Measurements from ENCODE around the gene RPL3.
A peak's percentile ranks its signal among the peaks of the same experiment; 100 is the strongest.
"Not testable (repeated sequence)": the region's sequence is repeated elsewhere in the genome, so short reads cannot be mapped to it uniquely, and the experiment has no call there.

Gene RPL3

DNA sequence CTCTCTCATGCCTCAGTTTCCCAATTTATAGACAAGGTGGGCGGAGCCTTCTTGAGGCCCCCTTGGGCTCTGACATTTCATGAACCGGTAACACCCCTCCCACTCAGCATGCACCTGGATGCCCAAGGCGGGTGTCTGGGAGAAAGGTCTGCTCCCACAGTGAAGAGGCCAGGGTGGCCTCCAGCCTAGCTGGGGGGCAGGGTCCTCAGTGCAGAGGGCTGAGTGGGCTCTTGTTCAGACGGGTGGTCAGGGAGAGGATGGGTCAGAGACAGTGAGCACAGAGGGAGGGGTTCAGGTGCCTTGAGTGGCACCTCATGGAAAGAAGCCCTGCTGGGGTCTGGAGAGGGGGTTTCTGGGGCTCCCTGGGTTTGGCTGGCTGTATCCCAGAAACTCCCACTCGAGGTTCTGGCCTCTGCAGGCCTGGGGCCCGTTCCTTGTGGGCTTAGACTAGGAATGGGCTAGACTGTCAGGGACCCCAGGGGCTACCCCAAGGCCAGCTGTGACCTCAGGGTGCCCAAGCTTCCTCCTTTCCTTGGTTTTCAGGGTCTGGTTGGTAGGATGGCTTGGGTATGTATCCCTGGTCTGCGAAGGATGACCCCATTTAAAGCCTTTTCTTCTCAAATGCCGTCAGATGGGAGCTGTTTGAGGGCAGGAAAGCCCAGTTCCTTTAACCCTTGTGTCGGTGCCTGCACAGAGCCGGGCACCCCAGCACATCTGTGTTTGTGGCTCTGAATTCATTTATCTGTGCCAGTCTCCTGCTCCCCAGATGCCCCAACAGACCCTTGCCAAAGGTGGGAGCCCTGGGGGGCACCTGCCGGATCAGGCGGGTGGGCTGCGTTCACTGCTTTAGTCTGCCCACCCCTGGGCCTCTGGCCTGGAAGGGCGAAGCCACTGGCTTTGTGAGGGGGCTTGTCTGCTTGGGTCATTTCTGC is 31.6 kb upstream of the RPL3 start:
- no peak for DNase-seq

DNA sequence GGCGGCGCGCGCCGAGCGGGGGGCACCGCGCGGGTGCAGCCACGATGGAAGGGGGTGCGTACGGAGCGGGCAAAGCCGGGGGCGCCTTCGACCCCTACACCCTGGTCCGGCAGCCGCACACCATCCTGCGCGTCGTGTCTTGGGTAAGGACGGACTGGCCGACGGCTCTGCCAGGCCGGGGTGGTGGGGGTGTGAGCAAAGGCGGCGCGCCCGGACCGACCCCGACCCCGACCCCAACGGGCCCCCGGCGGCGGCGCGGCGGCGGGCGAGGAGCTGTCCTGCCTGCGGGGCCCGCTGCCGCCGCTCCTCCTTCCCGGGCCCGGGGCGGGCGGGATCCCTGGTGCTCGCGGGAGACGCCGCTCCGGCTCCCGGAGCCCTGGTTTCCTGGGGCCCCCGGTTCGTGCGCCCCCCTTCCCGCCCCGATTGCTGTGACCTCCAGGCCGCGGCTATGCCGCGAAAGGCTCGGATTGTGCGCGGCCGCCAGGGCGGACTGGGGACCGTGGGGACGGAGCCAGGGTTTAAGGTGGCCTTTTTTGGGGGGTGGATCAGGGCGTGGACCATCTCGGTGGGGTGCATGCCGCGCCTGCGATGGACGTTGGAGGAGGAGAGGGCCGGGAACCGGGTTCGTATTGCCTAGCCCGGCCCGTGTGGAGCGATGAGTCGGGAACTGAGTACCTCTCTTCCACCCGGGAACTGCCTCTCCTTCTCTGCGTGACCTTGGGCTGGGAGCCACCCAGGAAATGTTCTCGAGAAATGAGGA is 30.7 kb upstream of the RPL3 start, which contains the start of gene SYNGR1:
Gene SYNGR1, plus strand, starts transcription at position 25 of the 760 bp plus-strand sequence. Its CDS starts 20 bp downstream, at position 45.
- no peak for DNase-seq

DNA sequence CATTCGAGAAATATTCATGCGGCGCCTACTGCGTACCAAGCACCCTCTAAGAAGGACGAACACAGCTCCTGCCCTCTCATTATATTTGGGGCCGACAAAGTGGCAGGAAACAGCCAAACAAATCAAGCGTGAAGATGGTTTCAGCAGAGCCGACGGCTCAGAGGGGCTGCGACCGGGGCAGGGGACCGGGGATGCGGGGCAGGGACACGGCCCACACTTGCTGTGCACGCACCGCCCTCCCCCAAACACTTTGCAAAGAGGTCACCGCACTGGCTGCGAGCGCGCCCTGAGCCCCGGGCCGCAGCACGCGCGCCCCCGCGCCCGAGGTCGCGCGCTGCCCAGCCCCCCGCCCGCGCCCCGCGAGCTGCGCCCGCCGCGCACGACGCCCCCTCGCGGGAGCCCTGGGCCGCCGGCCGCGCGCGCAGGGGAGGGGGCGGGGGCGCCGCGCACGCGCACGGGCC is 30.1 kb upstream of the RPL3 start:
- DNase-seq, result no peak

DNA sequence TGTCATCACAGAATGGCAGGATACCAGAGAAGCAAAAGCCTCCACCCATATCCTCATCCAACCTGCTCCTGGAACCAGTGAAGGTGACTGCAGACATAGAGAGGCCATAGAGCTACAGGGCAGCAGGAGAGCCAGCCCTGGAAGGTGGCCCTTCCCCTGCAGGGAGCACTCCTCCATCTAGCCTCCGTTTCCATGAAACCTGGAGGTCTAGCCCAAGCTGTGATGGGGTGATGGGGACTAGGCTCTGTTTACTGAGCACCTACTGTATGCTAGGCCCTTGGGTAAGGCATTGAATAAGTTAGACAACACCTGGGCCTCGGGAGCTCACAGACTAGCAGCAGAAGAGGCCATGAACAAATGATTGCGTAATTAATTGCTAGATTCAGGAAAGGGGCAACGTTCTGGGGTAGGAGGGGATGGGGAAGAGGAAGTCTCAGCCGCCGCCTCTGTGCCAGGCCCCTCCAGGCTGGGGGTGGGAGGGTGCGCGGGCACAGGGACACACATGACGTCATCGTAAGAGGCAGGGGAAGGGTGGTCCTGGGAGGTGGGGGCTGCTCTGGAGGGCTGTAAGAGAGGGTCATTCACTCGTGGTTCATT is 29.6 kb upstream of the RPL3 start:
- DNase-seq, result no peak

DNA sequence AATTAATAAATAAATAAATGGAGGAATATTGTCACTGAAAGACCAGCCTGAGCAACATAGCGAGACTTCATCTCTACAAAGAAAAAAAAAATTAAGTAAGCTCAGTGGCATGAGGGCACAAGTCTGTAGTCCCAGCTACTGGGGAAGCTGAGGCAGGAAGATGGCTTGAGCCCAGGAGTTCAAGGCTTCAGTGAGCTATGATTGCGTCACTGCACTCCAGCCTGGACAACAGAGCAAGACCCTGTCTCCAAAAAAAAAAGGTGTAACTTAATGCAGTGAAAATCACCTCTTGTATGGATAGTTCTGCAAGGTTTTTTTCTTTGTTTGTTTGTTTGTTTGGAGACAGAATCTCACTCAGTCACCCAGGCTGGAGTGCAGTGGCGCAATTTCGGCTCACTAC is 25.8 kb upstream of the RPL3 start:
- DNase-seq, result no peak

DNA sequence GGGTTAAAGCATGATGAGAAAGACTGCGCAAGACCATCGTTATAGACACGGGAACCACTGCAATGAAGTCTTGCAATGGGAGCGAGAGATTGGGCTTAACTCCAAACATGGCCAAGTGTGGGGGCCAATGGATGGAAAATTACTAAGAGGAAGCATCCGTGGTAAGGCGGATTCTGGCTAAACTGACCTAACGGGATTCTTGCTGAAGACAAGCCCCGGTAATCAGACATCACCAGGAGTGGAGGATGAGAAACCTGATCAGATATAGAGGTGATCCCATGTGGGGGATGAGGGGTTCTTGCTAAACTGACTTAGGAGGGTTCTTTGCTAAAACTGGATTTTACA is 24.6 kb upstream of the RPL3 start:
- DNase-seq, result no peak

DNA sequence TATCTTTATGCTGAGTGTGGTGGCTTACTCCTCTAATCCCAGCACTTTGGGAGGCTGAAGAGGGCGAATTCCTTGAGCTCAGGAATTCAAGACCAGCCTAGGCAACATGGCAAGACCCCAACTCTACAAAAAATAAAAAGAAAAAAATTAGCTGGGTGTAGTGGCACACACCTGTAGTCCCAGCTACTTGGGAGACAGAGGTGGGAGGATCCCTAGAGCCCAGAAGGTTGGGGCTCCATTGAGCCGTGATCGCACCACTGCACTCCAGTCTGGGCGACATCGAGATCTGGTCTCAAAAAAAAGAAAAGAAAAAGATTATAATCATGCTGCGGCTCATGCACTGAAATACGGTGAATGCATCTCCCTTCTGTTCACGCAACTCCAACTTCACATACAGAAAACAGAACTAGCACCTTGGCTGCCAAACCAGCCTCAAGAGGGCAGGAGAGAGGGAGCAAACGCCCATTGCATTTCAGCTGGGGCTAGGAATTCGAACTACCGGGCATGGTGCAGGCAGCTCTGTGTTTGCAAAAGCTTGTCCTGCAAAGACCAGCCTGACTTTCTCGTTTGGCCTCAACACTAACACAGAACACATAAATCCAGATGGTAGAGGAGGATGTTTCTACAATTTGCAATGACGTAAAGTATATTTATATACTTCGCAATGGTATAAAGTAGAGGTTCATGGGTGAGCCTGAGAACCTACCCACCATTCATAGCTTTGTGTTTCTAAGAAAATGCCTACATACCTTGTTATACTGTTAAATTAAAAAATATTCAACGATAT is 24.0 kb upstream of the RPL3 start:
- peak; percentile 34 for DNase-seq

DNA sequence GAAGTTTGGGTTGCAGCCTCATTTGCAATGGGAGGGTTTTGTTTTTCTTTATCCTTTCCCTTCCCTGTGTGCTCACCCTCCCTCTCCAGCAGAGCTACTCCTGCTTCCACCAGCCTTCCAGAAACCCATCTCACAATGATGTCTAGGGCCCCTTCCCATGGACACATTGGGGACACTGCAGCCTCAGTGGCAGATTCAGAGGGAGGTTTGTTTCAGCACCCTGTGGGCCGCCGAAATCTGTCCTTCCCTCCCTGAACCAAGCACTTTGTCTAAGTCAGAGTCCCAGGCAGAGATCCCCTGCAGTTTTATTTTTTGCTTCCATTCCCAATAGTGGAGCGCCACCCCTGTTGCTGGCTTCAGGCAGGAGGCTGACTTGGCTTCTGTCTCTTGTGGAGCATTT is 21.8 kb upstream of the RPL3 start:
- no peak for DNase-seq

DNA sequence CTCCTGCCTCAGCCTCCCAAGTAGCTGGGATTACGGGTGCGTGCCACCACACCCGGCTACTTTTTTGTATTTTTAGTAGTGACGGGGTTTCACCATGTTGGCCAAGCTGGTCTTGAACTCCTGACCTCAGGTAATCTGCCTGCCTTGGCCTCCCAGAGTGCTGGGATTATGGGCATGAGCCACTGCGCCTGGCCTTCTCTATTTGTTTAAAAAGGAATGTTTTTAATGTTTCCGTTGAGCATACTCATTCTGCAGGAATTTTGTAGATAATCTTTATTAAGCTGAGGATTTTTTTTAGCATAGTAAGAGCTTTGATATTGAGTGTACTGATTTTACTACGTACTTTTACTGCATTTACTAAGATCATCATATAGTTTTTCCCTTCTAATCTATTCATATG is 20.4 kb upstream of the RPL3 start:
- not testable (repeated sequence) for DNase-seq

DNA sequence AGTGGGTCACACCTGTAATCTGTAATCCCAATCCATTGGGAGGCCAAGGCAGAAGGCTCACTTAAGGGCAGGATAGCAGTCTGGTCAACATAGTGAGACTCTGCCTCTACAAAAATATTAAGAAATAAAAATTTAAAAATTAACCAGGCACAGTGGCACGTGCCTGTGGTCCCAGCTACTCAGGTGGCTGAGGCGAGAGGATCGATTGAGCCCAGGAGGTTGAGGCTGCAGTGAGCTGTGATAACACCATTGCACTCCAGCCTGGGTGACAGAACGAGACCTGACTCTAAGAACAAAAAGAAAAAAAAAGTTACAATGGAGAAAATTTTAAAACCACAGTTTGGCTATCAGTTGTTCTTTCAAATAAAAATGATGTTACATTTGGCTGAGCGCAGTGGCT is 17.0 kb upstream of the RPL3 start:
- no peak for DNase-seq

DNA sequence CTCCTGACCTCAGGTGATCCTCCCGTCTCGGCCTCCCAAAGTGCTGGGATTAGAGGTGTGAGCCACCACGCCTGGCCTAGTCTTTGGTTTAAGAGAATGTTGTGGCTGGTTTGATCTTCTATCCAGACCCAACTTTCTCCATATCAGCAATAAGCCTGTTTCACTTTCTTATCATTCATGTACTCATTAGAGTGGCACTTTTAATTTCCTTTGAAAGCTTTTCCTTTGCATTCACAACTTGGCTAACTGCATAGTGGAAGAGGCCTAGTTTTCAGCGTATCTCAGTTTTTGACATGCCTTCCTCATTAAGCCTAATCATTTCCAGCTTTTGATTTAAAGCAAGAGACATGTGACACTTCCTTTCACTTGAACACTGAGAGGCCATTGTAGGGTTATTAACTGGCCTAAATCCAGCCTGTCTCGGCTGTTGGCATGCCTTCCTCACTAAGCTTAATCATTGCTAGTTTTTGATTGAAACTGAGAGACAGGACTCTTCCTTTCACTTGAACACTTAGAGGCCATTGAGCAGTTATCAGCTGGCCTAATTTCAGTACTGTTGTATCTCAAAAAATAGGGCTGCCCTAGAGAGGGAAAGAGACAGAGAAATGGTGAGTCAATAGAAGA is 13.1 kb upstream of the RPL3 start:
- no peak for DNase-seq

DNA sequence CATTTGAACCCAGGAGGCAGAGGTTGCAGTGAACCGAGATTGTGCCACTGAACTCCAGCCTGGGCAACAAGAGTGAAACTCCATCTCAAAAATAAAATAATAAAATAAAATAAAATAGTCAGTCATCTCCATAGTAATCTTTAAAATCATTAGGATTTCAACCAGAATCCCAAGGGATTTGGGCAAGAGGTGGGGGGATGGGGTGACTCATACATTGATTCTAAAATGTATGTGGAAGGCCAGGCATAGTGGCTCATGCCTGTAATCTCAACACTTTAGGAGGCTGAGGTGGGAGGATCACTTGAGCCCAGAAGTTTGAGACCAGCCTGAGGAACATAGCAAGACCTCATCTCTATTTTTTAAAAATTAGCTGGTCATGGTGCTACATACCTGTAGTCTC is 11.1 kb upstream of the RPL3 start:
- DNase-seq, result not testable (repeated sequence)

DNA sequence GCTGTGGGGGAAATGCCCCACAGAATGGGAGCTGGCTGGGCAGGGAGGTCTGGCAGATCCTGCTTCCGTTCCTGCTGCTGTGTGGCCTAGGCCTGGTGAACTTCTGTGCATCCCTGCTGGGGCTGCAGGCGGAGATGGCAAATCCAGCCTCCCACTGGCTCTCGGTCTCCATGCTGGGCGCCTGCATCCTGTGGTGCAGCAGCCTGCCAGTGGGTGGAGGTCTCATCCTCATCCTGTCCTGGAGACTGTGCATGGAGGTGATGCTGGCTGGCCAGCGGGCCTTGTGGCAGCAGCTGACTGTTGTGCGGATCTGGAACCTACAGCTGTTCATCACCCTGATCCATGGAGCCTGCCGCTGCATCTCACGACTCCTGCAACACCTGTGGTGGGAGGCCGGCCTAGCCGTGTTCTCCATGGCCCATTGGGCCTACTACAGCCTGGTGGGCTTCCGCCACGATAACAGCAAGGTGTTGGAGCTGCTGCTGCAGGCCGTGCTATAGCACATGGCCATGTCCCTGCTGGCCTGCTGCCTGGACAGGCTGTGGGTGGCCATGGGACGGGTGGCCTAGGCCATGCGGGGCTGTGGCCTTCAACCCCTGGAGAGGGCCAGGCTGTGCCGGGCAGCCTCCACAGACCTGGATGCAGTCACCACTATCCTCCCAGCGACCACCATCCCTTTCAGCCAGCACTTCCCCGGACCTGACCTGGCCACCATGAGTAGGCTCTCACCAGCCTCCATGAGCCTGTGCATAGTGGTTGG is 8.8 kb upstream of the RPL3 start:
- DNase-seq, result no peak

DNA sequence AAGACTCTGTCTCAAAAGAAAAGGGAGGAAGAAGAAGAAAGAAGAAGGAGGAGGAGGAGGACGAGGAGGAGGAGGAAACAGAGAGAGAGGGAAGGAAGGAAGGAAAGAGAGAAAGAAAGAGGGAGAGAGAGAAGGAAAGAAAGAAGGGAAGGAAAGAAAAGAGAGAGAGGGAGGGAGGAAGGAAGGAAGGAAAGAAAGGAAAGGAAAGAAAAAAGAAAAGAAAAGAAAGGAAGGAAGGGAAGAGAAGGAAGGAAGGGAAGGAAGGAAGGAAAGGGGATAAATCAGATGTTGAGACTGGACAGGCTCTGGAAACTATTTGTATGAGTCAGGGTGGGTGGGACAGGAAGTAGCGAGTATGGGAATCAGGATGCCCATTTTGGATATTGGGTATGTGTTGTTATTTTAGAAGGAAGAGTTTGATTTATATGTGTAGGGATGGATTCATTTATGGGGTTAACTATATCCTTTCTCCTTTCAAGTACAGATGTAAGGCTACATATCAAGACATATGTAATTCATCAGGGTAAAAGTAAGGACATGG is 6.0 kb upstream of the RPL3 start:
- no peak for DNase-seq

DNA sequence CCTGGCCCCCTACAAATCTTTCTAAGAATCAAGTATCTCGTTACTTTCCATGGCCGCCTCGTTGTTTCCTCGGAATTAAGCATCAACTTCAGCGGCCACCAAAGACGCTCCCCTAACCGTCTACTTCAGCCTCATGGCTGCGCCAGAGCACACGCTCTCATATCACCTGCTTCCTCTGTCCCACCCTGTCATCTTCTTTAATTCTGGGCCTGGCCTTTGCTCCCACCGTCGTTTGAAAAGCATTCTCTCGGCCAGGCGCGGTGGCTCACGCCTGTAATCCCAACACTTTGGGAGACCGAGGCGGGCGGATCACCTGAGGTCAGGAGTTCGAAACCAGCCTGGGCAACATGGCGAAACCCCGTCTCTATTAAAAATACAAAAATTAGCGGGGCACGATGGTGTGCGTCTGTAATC is 1.2 kb upstream of the RPL3 start:
- not testable (repeated sequence) for DNase-seq

DNA sequence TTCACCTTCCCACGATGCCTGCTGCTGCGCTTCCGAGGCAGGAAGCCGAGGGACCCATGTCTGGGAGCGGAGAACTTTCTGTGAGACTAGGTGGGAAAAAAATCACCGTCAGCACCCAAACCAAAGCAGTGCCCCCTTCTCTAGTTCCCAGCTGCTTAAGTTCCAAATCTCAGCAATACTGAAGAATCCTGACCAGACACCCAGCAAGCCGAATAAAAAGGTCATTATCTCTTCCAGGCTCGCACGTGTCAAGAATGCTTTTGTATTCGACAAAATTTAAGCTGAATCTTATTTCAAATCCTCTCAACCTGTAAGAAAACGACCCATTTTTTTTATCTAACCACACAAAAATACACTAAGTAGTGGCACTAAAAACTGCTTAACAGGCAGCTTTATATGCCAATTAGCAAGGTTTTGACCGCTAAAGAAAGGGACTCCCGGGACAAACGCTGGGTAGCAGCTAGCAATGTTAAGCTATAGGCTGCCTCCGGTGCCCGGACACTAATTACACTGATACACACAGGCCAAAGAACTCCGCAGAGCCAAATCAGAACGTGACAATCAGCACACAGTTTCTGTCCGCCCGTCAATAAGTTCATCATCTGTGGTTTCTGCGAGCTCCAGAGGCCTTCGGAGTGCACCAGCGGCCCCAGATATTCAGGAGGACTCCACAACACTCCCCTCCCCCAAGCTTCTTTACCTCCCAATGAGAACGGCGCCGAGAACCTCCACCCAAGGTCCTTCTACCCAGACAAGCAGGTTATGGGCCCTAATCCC is 728 bp downstream of the RPL3 start:
- DNase-seq, result no peak

DNA sequence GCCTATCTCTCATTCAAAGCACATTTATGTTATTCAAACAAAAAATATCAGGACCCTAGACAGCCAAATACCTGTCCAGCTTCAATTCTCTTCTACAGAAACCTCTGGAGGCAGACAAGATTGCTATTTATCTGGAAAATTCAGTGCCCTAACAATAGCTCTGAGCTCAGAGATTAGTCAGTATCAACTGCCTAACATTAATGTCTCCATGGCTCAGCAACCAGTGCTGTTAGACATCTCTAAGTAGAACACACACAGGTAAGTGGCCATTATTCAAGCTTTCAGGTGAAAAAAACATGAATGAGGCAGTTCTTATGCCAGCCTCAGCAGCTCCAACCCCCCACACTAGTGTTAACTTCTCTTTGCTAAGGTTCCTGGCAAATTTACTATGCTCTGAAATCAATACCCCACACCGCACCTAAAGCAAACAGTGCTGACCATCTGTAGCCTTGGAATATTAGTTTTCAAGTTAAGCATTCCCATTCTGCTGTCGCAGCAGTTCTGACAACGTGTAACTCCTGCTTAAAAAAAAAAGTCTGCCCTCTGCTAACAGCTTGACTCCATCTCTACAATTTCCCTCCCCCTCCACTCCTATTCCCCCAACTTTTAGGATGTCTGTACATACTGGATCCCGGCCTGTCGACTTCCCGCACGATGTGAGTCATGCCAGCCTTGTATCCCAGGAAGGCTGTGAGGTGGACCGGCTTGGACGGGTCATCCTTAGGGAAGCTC is 1.5 kb downstream of the RPL3 start:
- DNase-seq, result no peak

DNA sequence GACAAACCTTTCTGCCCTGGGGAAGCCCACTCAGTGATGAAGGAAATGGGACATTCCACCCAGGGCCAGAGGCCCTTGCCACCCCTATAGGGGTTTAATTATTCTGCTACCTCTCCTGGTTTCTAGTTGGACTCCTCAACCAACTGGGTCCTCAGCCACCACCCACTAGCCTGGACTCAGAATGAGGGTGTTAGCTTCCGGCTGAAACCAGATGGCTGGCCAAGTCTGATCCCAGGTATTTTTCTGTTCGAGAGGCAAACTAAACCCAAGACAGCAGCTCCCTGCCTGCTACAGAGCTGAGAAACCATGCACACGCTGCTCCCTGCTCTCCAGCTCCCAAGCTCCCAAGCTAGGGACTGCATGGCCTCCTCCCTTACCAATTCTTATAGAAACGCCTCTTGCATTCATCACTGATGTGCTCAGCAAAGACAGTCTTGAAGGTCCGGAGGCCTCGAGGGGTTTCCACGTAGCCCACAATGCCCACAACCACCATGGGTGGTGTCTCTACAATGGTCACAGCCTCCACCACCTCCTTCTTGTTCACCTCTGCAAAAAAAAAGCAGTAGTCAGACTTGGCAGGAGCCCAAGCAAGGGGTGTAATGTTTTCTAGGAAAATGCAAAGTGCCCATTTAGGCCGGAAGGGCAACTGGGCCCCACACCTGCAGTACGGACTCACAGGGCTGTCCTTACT is 2.2 kb downstream of the RPL3 start:
- DNase-seq, result no peak

Data from activated T-cell treated with anti-CD3 and anti-CD28 coated beads for 4 hours (primary cell).